Measurements from ENCODE around the gene CPLX1. TPM values are rescaled to one million over a fixed set of nuclear protein-coding genes. Genes with fewer than 3 reads are reported as not detected.

CPLX1 gene
- total RNA-seq, 1 experiment from 2014 or later, result 3.5 TPM

- peaks cover 5% of the 10 kb centered on the region for H3K9me3 Mint-ChIP-seq
- CTCF ChIA-PET, result interaction anchor here (1.0 to 3.9 kb wide), 2 partner anchors 27 to 85 kb away, joined by 3 to 24 read pairs; no protein-coding TSS in a partner anchor
- H3K36me3 Mint-ChIP-seq, result peaks cover 52% of the 10 kb centered on the region
Observed at GRCh38 chr4:768995-769394, 56.9 kb downstream of the CPLX1 start.

GRCh38 chr4:768076-768475 lies 57.9 kb downstream of the CPLX1 start:
- Mint-ChIP-seq H3K27ac (peak overlapping the region; percentile 45; the same call in 1 of the 2 replicates), H3K9me3 (peaks cover 5% of the 10 kb centered on the region), H3K4me1 (peaks cover 30% of the 10 kb centered on the region), H3K36me3 (peaks cover 58% of the 10 kb centered on the region), H3K27me3 (ENCODE audit: low read depth) (no peaks in the 10 kb centered on the region), H3K4me3 (no peak overlapping the region)
- ChIA-PET CTCF (interaction anchor here (1.4 to 3.9 kb wide), 2 partner anchors 26 to 61 kb away, joined by 4 to 24 read pairs; no protein-coding TSS in a partner anchor), POLR2A (no interaction called here)
- ATAC-seq (no peak), DNase-seq (ENCODE audit: low spot score) (no peak)
- TF ChIP-seq PRRX2 (CRISPR knock-in tag; IDR thresholded peaks at IDR 0.05) (no peak), CREM (CRISPR knock-in tag; IDR thresholded peaks at IDR 0.05) (no peak), AFF4 (CRISPR knock-in tag; IDR thresholded peaks at IDR 0.05; ENCODE audit: borderline replicate concordance) (no peak), AR (CRISPR knock-in tag; IDR thresholded peaks at IDR 0.05) (no peak), ZNF263 (CRISPR knock-in tag; IDR thresholded peaks at IDR 0.05; ENCODE audit: low read depth) (no peak), NR1H2 (CRISPR knock-in tag; IDR thresholded peaks at IDR 0.05) (no peak), GRHL2 (CRISPR knock-in tag; IDR thresholded peaks at IDR 0.05; ENCODE audit: insufficient replicate concordance, severe bottlenecking) (no peak), STAT6 (CRISPR knock-in tag; conservative IDR thresholded peaks at IDR 0.05; ENCODE audit: low read depth) (no peak), TCF7 (CRISPR knock-in tag; IDR thresholded peaks at IDR 0.05; ENCODE audit: low read depth) (no peak), NFYB (CRISPR knock-in tag; conservative IDR thresholded peaks at IDR 0.05; ENCODE audit: low read depth) (no peak), JUN (CRISPR knock-in tag; IDR thresholded peaks at IDR 0.05) (no peak), ZNF671 (CRISPR knock-in tag; IDR thresholded peaks at IDR 0.05) (no peak), CBFB (CRISPR knock-in tag; IDR thresholded peaks at IDR 0.05; ENCODE audit: low read depth) (no peak)
- TF ChIP-seq, protein P1, sequence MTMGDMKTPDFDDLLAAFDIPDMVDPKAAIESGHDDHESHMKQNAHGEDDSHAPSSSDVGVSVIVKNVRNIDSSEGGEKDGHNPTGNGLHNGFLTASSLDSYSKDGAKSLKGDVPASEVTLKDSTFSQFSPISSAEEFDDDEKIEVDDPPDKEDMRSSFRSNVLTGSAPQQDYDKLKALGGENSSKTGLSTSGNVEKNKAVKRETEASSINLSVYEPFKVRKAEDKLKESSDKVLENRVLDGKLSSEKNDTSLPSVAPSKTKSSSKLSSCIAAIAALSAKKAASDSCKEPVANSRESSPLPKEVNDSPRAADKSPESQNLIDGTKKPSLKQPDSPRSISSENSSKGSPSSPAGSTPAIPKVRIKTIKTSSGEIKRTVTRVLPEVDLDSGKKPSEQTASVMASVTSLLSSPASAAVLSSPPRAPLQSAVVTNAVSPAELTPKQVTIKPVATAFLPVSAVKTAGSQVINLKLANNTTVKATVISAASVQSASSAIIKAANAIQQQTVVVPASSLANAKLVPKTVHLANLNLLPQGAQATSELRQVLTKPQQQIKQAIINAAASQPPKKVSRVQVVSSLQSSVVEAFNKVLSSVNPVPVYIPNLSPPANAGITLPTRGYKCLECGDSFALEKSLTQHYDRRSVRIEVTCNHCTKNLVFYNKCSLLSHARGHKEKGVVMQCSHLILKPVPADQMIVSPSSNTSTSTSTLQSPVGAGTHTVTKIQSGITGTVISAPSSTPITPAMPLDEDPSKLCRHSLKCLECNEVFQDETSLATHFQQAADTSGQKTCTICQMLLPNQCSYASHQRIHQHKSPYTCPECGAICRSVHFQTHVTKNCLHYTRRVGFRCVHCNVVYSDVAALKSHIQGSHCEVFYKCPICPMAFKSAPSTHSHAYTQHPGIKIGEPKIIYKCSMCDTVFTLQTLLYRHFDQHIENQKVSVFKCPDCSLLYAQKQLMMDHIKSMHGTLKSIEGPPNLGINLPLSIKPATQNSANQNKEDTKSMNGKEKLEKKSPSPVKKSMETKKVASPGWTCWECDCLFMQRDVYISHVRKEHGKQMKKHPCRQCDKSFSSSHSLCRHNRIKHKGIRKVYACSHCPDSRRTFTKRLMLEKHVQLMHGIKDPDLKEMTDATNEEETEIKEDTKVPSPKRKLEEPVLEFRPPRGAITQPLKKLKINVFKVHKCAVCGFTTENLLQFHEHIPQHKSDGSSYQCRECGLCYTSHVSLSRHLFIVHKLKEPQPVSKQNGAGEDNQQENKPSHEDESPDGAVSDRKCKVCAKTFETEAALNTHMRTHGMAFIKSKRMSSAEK (CRISPR knock-in tag; IDR thresholded peaks at IDR 0.05; ENCODE audit: borderline replicate concordance), result no peak
- TF ChIP-seq, protein P2, sequence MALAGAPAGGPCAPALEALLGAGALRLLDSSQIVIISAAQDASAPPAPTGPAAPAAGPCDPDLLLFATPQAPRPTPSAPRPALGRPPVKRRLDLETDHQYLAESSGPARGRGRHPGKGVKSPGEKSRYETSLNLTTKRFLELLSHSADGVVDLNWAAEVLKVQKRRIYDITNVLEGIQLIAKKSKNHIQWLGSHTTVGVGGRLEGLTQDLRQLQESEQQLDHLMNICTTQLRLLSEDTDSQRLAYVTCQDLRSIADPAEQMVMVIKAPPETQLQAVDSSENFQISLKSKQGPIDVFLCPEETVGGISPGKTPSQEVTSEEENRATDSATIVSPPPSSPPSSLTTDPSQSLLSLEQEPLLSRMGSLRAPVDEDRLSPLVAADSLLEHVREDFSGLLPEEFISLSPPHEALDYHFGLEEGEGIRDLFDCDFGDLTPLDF (CRISPR knock-in tag; IDR thresholded peaks at IDR 0.05), result no peak
- TF ChIP-seq, protein P3, sequence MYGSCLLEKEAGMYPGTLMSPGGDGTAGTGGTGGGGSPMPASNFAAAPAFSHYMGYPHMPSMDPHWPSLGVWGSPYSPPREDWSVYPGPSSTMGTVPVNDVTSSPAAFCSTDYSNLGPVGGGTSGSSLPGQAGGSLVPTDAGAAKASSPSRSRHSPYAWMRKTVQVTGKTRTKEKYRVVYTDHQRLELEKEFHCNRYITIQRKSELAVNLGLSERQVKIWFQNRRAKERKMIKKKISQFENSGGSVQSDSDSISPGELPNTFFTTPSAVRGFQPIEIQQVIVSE (CRISPR knock-in tag; IDR thresholded peaks at IDR 0.05; ENCODE audit: borderline replicate concordance), result no peak

More at GRCh38 chr4:768995-769394, 56.9 kb downstream of the CPLX1 start:
- ATAC-seq (no peak), DNase-seq (ENCODE audit: low spot score) (no peak)
- Mint-ChIP-seq H3K27ac (no peak overlapping the region), H3K27me3 (ENCODE audit: low read depth) (no peaks in the 10 kb centered on the region), H3K4me1 (peaks cover 30% of the 10 kb centered on the region), H3K4me3 (no peak overlapping the region)
- POLR2A ChIA-PET, result no interaction called here
- TF ChIP-seq FOXP1 (CRISPR knock-in tag; IDR thresholded peaks at IDR 0.05; ENCODE audit: borderline replicate concordance), result no peak
- peak; percentile 66 for TF ChIP-seq ZNF121 (CRISPR knock-in tag; IDR thresholded peaks at IDR 0.05)
- TF ChIP-seq TP53 (CRISPR knock-in tag; IDR thresholded peaks at IDR 0.05), result no peak
